Ureter (tissue), 1 donor: Measurements from ENCODE around the gene FAAP24. TPM values are rescaled to one million over a fixed set of nuclear protein-coding genes. Genes with fewer than 3 reads are reported as not detected.
"Not testable (repeated sequence)": the region's sequence is repeated elsewhere in the genome, so short reads cannot be mapped to it uniquely, and the experiment has no call there.

ENCODE experiments used
- DNase-seq: peaks from one replicate; pipeline ENCODE4 v3.0.0-alpha.2; 2020; ENCODE audit warnings: low spot score
- total RNA-seq: library from RNA; stranded (reverse); gene quantifications from one replicate; pipeline ENCODE4 v1.2.4, GENCODE V29; 2023
- donor health status: DM: yes; HTN: yes; CAD: no.

Gene FAAP24
- total RNA-seq, 1 donor from 2014 or later = 4.9 TPM

GRCh38 chr19:32998722-32999121, 26.7 kb downstream of the FAAP24 start:
- no peak for DNase-seq

DNA sequence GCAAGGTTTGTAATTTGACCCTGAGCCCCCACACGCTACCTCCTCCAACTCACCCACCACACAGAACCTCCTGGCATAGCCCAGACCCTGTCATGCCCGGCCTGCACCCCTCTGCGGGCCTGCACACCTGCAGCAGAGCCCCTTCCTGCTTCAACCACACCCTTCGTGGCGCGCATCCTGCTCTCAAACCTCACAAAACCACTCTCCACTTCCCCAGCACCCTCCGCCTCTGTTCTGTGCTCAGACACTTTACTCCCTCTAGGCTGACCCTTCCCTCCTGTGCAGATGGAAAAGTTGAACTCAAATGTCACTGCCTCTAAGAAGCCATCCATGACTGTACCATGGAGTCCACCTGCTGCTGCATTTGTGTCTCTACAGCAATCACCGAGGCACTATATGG, 28.5 kb downstream of the FAAP24 start:
- DNase-seq = no peak

GRCh38 chr19:33000910-33001309, 28.9 kb downstream of the FAAP24 start:
- DNase-seq = no peak

DNA sequence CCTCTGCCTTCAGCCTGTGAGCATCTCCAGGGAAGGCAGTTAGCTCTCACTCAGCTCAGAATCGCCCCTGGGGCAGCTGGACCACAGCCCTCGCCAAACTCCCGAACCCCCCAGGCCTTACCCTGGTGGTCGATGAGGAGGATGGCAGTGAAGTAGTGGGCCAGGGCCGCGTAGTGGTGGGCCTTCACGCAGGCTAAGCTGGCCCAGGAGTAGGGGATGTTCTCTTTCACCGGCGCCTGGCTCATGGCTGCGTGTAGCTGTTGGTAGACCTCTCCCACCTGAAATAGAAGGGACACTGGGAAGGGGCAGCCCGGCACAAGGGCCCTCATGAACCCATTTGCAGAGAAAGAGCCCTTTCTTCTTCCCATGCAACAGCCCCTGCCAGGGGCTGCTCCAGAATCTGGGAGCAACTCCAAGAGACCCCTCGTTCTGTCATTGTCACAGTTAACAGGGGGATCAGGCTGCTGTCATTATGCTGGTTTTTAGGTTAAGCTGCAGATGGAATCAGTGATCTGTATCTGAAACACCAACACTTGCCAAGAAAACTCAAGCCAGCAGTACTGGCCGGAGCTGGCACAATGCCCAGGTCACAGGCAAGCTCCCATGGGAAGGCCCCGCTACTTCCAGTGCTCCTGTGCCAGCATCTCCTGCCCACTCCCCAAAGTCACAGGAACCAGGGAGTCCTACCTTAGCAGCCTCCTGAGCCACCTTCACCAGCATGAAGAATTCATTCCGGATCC, 30.3 kb downstream of the FAAP24 start:
- not testable (repeated sequence) for DNase-seq

DNA sequence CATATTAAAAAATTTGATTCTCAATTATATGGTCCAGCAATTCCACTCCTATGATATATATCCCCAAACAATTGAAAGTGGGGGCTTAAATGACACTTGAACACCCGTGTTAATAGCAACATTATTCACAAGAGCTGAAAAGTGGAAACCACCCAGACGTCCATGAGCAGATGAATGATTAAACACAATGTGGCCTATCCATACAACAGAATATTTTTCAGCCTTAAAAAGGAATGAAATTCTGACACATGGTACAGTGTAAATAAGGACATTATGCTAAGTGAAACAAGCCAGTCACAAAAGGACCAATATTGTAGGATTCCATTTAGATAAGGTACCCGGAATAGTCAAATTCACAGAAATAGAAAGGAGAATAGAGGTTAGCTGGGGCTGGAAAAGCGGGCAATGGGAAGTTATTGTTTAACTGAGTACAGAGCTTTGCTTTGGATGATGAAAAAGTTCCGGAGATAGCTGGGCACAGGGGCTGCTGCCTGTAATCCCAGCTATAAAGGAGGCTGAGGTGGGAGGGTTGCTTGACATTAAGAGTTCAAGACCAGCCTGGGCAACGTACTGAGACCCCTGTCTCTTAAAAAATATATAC, 31.5 kb downstream of the FAAP24 start:
- DNase-seq = not testable (repeated sequence)

DNA sequence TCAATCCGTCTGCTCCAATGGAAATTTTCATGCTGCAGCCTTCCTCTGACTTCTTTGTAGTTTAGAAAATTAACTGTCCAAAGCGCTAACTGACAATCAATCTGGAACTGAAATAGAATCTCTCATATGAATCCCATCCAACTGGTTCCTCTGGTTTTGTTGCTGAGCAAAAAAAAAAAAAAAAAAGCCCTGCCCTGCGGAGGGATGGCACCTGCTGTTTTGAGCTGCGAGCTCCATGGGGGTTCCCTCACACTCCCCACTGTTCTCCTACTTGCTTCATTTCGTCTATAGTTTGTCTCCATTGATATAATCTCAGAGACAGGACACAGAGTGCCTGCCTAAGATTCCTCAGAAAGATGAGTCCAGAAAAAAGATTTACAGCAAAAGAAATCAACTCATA, 33.4 kb downstream of the FAAP24 start:
- no peak for DNase-seq

DNA sequence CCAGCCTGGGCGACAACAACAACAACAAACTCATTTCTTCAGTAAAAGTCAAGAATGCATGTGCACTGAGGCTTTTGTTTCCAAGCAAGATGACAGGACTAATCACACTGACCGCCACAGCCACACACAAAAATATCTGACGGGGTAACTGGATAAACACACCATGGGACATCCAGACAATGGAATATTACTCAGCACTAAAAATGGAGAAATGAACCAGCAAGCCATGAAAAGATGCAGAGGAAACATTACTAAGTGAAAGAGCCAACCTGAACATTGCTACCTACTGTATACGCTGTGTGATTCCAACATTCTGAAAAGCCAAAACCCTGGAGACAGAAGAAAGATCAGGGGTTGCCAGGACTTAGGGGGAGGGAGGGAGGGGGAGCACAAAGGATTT, 36.7 kb downstream of the FAAP24 start:
- no peak for DNase-seq

GRCh38 chr19:33010891-33011290, 38.8 kb downstream of the FAAP24 start:
- not testable (repeated sequence) for DNase-seq

DNA sequence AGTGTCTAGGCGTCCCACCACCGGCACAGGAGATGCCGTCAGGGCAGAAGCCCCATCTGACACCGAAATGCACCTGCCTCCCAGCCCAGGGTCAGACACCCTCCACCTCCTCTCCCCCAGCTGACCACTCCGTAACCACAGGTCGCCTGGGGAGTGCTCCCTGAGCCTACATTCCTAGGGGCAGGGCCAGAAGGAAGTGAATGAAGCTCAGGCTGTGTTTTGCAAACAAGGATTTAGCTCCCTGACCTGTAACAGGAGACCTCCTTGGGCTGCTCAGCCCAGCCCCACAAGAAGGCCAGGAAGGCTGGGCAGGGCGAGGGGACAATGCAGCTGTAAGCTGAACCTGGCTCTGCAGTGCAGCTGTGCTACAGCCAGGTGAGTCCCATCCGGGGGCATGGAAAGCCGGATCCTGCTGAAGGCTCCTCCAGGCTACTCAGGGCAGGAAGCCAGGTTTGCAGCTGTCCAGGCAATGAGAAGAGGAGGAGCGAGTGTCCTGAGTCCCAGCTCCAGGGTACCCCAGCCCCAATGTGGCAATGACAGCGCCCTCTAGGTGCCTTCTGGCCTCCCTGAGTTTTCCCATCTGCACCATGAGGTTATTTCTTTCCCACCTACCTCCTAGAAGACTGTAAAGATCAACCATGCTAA, 50.6 kb downstream of the FAAP24 start:
- no peak for DNase-seq

DNA sequence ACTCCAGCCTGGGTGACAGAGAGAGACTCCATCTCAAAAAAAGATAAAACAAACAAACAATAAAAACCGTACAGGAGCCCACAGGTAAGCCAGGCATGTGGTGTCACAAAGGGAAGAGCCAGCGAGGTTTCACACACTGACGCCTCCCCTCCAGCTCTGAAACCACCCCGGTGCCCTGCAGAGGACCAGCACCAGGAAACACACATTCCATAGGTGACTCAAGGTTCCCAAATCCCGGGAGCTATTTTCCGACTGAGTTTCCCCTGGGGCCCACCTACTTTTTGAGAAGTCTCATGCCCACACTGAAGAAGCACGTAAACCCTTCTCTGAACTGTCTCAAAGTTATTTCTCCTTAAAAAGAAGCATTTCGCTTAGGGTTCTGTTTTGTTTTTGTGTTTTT, 52.4 kb downstream of the FAAP24 start:
- no peak for DNase-seq

- DNase-seq = not testable (repeated sequence)
These were observed 53.6 kb downstream of the FAAP24 start for GRCh38 chr19:33025468-33026238.

GRCh38 chr19:33026602-33027001, 54.6 kb downstream of the FAAP24 start:
- not testable (repeated sequence) for DNase-seq

Other genes starting within 250 kb of the FAAP24 start
- 0.70 TPM for gene SLC7A9, start 102.5 kb upstream of the FAAP24 start, total RNA-seq
- 25.4 TPM for gene CEP89, start 284 bp upstream of the FAAP24 start, total RNA-seq
- 18.4 TPM for gene RHPN2, start 92.6 kb downstream of the FAAP24 start, total RNA-seq
- 14.9 TPM for gene GPATCH1, start 108.9 kb downstream of the FAAP24 start, total RNA-seq
- not detected for gene WDR88, start 159.9 kb downstream of the FAAP24 start, total RNA-seq
- gene LRP3, start 222.1 kb downstream of the FAAP24 start, total RNA-seq = 15.0 TPM